HG03432 (cell line): ENCODE results near the gene MSX2.

Experiments used
- ATAC-seq: cut with Tn5 transposase; IDR thresholded peaks from one replicate; pipeline ENCODE4 v1.9.1; 2021; ENCODE audit warnings: mild to moderate bottlenecking, moderate library complexity; ENCODE audit not compliant: unreplicated experiment

The MSX2 gene

GRCh38 chr5:174718880-174719610, 5.3 kb upstream of the MSX2 start:
- ATAC-seq: no peak

DNA sequence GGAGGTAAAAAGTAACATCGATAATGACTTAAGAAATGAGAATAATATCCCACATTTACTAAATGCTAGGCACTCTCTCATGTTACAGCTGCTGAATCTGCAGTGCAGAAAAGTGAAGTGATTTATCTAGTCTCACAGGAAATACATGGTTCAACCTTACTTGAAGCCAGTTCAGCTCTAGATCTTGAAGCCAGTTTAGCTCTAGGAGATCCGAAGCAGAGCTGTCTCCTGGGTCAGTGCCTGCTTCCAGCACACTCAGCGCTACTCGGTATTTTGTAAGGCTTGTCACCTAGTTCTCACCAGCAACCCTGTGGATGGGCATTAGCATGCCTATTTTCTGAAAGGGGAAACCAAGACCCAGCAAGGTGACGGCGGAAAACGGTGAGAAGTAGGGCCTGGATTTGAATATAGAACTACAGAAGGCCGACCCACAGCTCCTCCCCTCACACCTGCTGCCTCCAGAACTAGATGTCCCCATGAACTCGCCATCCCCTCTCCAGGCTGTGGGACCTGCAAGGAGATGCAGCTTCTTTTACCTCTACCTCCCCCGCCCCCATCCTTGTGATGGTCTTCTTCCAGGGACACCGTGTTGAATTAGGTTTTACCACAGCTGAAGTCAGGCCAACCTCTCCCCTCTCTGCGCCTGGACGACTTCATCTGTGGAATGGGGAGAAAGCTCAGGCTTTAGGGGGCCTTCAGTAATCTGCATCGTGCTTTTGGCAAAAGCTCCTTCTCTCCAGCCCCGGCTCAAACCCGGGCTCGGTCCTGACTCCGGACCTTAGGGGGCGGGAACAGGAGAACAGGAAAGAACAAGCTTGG, 4.4 kb upstream of the MSX2 start:
- ATAC-seq: no peak

- ATAC-seq: no peak
Measured at GRCh38 chr5:174720612-174721529, 3.5 kb upstream of the MSX2 start.

DNA sequence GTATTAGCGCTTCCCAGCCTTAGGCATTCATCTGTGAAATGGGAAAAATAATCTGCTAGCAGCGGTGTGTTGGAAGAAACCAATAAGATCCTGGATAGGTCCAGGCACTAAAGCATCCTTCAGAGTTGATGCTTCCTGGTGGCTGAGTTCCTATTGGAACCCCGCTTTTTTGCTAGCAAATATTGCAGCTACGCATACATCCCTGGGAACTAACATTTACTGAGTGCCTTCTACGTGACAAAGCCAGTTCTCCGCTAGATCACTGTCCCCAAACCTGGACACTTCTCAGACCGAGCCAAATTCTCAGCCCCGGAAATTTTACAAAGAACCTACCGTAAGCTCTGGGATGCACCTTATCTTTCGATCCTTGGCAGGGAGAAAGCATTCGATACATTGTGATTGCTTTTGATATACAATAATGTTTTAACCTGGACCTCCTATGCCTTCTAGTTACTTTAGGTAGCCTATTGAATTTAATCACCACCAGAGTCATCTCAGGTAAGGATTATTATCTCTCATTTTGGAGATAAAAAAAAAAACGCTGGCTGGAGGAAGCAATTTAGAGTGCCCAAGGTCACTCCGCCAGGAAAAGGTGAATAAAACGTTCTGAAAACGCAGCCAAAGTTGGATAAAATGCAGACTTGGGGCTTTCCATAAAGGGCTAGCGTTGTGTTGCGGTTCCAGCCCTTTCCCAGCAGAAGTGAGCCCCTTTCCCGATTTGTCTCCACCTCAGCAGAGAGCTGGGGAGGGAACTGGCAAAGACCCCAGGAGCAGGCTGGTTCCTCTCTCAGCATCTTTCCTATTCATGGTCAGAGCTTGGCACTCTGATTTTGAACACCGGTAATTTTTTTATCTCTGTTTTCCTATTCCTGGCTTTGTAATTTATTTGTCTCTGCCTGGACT, 2.6 kb upstream of the MSX2 start:
- ATAC-seq: no peak

DNA sequence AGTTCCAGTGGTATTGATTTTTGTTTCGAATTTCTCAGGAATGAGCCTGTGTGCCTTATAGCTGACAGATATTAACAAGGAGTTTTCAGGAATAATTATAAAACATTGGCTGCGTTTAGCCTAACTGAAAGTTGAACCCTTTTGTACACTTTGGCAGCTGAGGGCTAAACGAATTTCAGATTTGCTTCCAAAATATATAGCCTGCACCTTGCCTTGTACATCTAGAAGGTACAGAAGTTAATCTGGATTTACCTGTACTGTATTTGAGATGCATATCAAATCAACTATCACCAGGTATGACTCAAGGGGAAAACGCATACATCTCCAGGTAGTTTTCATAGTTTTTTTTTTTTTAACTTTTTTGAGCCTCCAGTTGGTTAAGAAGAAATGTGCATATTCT, 1.9 kb upstream of the MSX2 start:
- ATAC-seq: no peak

GRCh38 chr5:174723315-174723978, 935 bp upstream of the MSX2 start:
- ATAC-seq: no peak

GRCh38 chr5:174723979-174724483, 351 bp upstream of the MSX2 start:
- no peak for ATAC-seq

- no peak for ATAC-seq
Measured at GRCh38 chr5:174725261-174725990, 1.0 kb downstream of the MSX2 start.

DNA sequence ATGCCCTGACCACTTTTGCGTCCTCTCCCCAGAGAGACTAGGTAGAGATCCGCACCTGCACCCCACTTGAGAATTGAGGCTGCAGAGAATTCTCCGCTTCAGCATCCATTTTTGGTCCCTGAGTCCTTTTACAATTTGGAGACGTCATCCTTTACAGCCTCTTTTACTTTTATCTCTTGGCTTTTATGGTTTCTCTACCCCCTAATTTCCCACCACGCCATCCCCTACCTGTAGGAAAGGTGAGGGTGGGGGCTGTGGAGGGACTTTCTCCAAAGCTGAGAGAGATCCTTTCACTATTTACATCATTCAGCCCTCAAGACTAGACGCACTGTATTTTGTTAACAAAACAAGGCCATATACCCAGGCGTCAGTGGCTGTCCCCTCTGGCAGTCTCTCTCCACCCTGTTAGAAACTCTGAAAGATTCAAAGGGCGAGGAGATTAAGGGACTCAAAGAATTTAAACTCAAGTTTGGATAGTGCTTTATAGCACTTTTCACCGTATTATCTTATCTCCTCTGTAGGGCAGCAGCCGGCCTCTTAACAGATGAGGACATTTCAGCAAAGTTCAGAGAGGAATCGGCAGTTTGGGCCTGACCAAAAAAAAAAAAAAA, 1.7 kb downstream of the MSX2 start:
- ATAC-seq: no peak

DNA sequence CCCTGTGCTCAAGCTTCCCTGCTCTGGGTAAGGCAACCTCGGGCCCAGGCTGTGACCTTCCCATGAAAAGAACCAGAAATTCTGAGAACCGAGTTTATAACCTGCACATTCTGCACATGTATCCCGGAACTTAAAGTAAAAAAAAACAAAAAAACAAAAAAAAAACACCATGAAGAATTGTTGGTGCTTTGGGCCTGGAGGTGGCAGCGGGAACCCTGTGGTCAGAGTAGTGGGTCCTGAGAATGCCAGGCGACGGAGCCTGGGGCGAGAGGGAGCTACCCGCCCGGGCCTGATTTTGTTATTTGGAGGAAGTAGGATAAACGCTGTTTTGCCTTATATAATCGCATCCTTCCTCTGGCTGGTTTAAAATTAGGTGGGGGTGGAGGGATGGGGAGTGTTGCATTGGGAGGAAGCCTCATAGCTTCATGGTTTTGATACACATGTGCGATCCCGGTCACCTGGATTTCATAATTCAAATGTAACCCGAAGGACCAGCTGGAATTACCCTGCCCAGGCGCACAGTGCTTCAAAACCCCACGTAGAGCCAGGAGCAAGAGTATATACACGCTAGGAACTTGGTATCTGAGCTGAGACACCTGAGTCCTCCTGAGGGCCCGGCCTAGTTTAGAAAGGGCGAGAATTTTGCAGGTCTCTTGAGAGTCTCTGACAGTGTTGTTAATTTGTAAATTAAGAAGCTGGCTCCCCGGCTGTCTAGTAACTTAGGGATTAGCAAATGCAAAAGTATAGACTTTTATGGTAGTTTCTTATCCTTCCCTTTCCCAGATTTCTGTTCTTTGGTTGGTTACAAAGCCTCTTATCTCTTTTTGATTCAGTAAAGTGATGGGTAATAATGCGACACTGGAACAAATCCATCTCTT, 2.8 kb downstream of the MSX2 start:
- ATAC-seq: no peak

GRCh38 chr5:174727794-174728680, 3.7 kb downstream of the MSX2 start:
- no peak for ATAC-seq

GRCh38 chr5:174729075-174729680, 4.8 kb downstream of the MSX2 start:
- no peak for ATAC-seq

- ATAC-seq: no peak
Measured at GRCh38 chr5:174731214-174732035, 7.0 kb downstream of the MSX2 start.

GRCh38 chr5:174732036-174733020, 7.9 kb downstream of the MSX2 start:
- ATAC-seq: no peak
